Endothelial cell (in vitro differentiated cells): ENCODE data around the gene CDC42SE2. TPM values are rescaled to one million over a fixed set of nuclear protein-coding genes. Genes with fewer than 3 reads are reported as not detected.

Source experiments
- DNase-seq: peaks from one replicate; pipeline ENCODE4 v3.0.0; 2021; ENCODE audit warnings: low spot score
- H3K27ac Mint-ChIP-seq: one replicate; pipeline ENCODE4 v1.8.0; 2021; ENCODE audit warnings: mixed read lengths, inconsistent platforms; ENCODE audit not compliant: unreplicated experiment
- H3K27me3 Mint-ChIP-seq: one replicate; pipeline ENCODE4 v1.8.0; 2021; ENCODE audit warnings: mild to moderate bottlenecking, moderate library complexity, mixed read lengths, inconsistent platforms; ENCODE audit not compliant: unreplicated experiment
- H3K36me3 Mint-ChIP-seq: one replicate; pipeline ENCODE4 v1.8.0; 2021; ENCODE audit warnings: mild to moderate bottlenecking, low read depth, mixed read lengths, inconsistent platforms; ENCODE audit not compliant: unreplicated experiment
- H3K4me1 Mint-ChIP-seq: one replicate; pipeline ENCODE4 v1.8.0; 2021; ENCODE audit warnings: mild to moderate bottlenecking, mixed read lengths, inconsistent platforms; ENCODE audit not compliant: unreplicated experiment
- H3K4me3 Mint-ChIP-seq: one replicate; pipeline ENCODE4 v1.8.0; 2021; ENCODE audit warnings: mild to moderate bottlenecking, mixed read lengths, inconsistent platforms; ENCODE audit not compliant: unreplicated experiment
- H3K9me3 Mint-ChIP-seq: one replicate; pipeline ENCODE4 v1.8.0; 2021; ENCODE audit warnings: mixed read lengths, inconsistent platforms; ENCODE audit not compliant: unreplicated experiment
- CTCF ChIP-seq: fragments of 200-600 bp; sonication (generic); IDR thresholded peaks from one replicate; pipeline ENCODE4 v1.5.0; 2021; ENCODE audit warnings: antibody characterized with exemption; ENCODE audit not compliant: unreplicated experiment
- total RNA-seq: library from RNA; stranded (reverse); fragmentation: NEBNext Ultra II Directional; extraction: Animal tissue kit (Norgen Biotek cat#: 25700); gene quantifications from one replicate; pipeline ENCODE4 v1.2.1, GENCODE V29; 2021; ENCODE audit not compliant: unreplicated experiment

Gene CDC42SE2
- total RNA-seq, 1 donor from 2014 or later: 22.2 TPM

GRCh38 chr5:131426011-131426410 lies 162.2 kb downstream of the CDC42SE2 start:
- no peak for TF ChIP-seq CTCF
- peaks cover 2% of the 10 kb centered on the region for H3K27me3 Mint-ChIP-seq
- no peaks in the 10 kb centered on the region for H3K4me1 Mint-ChIP-seq
- H3K9me3 Mint-ChIP-seq: no peaks in the 10 kb centered on the region
- no peaks in the 10 kb centered on the region for H3K36me3 Mint-ChIP-seq
- H3K4me3 Mint-ChIP-seq: no peak overlapping the region
- H3K27ac Mint-ChIP-seq: no peak overlapping the region
- no peak for DNase-seq

GRCh38 chr5:131430794-131431193 lies 166.9 kb downstream of the CDC42SE2 start:
- H3K4me1 Mint-ChIP-seq: no peaks in the 10 kb centered on the region
- no peak for DNase-seq
- H3K27me3 Mint-ChIP-seq: peaks cover 2% of the 10 kb centered on the region
- no peak for TF ChIP-seq CTCF
- H3K4me3 Mint-ChIP-seq: no peak overlapping the region
- H3K36me3 Mint-ChIP-seq: no peaks in the 10 kb centered on the region
- H3K27ac Mint-ChIP-seq: no peak overlapping the region
- H3K9me3 Mint-ChIP-seq: no peaks in the 10 kb centered on the region

GRCh38 chr5:131431794-131432193 lies 167.9 kb downstream of the CDC42SE2 start:
- no peak overlapping the region for H3K27ac Mint-ChIP-seq
- H3K27me3 Mint-ChIP-seq: peaks cover 2% of the 10 kb centered on the region
- no peak for DNase-seq
- no peaks in the 10 kb centered on the region for H3K4me1 Mint-ChIP-seq
- H3K36me3 Mint-ChIP-seq: no peaks in the 10 kb centered on the region
- H3K9me3 Mint-ChIP-seq: no peaks in the 10 kb centered on the region
- no peak overlapping the region for H3K4me3 Mint-ChIP-seq
- TF ChIP-seq CTCF: no peak

- no peak overlapping the region for H3K4me3 Mint-ChIP-seq
- no peak overlapping the region for H3K27ac Mint-ChIP-seq
- H3K4me1 Mint-ChIP-seq: no peaks in the 10 kb centered on the region
- TF ChIP-seq CTCF: no peak
- H3K9me3 Mint-ChIP-seq: no peaks in the 10 kb centered on the region
- DNase-seq: no peak
- peaks cover 2% of the 10 kb centered on the region for H3K27me3 Mint-ChIP-seq
- no peaks in the 10 kb centered on the region for H3K36me3 Mint-ChIP-seq
These were observed 169.3 kb downstream of the CDC42SE2 start for GRCh38 chr5:131433109-131433508.

- Mint-ChIP-seq H3K4me3 (no peak overlapping the region), H3K4me1 (no peaks in the 10 kb centered on the region), H3K9me3 (no peaks in the 10 kb centered on the region), H3K27me3 (peaks cover 1% of the 10 kb centered on the region), H3K27ac (no peak overlapping the region), H3K36me3 (peaks cover 12% of the 10 kb centered on the region)
- DNase-seq: no peak
- no peak for TF ChIP-seq CTCF
These were observed 172.2 kb downstream of the CDC42SE2 start for GRCh38 chr5:131436081-131436480.
